Mesendoderm (in vitro differentiated cells): ENCODE measurements around the gene SIX4.

Experiments used
- DNase-seq: peaks from one replicate; pipeline ENCODE4 v3.0.0; 2013
- H2AK5ac ChIP-seq: 2 replicates; pipeline ENCODE4 v1.6.1; 2013; ENCODE audit warnings: low read length, inconsistent platforms
- H2BK120ac ChIP-seq: 2 replicates; pipeline ENCODE4 v1.6.1; 2013; ENCODE audit warnings: low read depth, mild to moderate bottlenecking, low read length, moderate library complexity, mixed read lengths
- H2BK15ac ChIP-seq: replicated peaks from 2 replicates; pipeline ENCODE4 v1.6.1; 2013; ENCODE audit warnings: low read depth, mild to moderate bottlenecking, moderate library complexity
- H2BK5ac ChIP-seq: 2 replicates; pipeline ENCODE4 v1.6.1; 2013; ENCODE audit warnings: low read length, inconsistent platforms
- H3K18ac ChIP-seq: 2 replicates; pipeline ENCODE4 v1.6.1; 2013; ENCODE audit warnings: mild to moderate bottlenecking, low read length, mixed read lengths
- H3K23ac ChIP-seq: one replicate; pipeline ENCODE4 v1.6.1; 2013; ENCODE audit warnings: low read length
- H3K27ac ChIP-seq: 2 replicates; pipeline ENCODE4 v1.5.1; 2013; ENCODE audit warnings: low read depth, mild to moderate bottlenecking, inconsistent platforms, low read length, moderate library complexity
- H3K27me3 ChIP-seq: 2 replicates; pipeline ENCODE4 v1.6.1; 2013; ENCODE audit warnings: low read length, control low read depth, mild to moderate bottlenecking, inconsistent platforms; ENCODE audit not compliant: insufficient read depth, poor library complexity
- H3K36me3 ChIP-seq: 2 replicates; pipeline ENCODE4 v1.6.1; 2013; ENCODE audit warnings: low read length, inconsistent platforms; ENCODE audit not compliant: control insufficient read depth, insufficient read depth
- H3K4ac ChIP-seq: one replicate; pipeline ENCODE4 v1.6.1; 2013; ENCODE audit warnings: low read depth, mild to moderate bottlenecking, low read length, moderate library complexity
- H3K4me1 ChIP-seq: 2 replicates; pipeline ENCODE4 v1.6.1; 2013; ENCODE audit warnings: low read depth, low read length, inconsistent platforms; ENCODE audit not compliant: control insufficient read depth
- H3K4me2 ChIP-seq: 2 replicates; pipeline ENCODE4 v1.6.1; 2013; ENCODE audit warnings: low read length
- H3K4me3 ChIP-seq: 2 replicates; pipeline ENCODE4 v1.5.1; 2013; ENCODE audit warnings: mild to moderate bottlenecking, low read length
- H3K56ac ChIP-seq: one replicate; pipeline ENCODE4 v1.6.1; 2013; ENCODE audit warnings: low read length
- H3K79me1 ChIP-seq: 2 replicates; pipeline ENCODE4 v1.6.1; 2013; ENCODE audit warnings: low read length, inconsistent platforms
- H3K79me2 ChIP-seq: 2 replicates; pipeline ENCODE4 v1.6.1; 2013; ENCODE audit warnings: mild to moderate bottlenecking, low read length; ENCODE audit not compliant: control insufficient read depth, insufficient read depth
- H3K9ac ChIP-seq: 2 replicates; pipeline ENCODE4 v1.6.1; 2013; ENCODE audit warnings: low read length, inconsistent platforms
- H4K5ac ChIP-seq: one replicate; pipeline ENCODE4 v1.6.1; 2013; ENCODE audit warnings: low read length
- H4K8ac ChIP-seq: one replicate; pipeline ENCODE4 v1.6.1; 2013; ENCODE audit warnings: low read depth, mild to moderate bottlenecking, control low read depth, low read length, moderate library complexity
- WGBS: extraction: QIAGEN DNeasy Blood & Tissue Kit; methylation state at CpG from one replicate; pipeline ENCODE4 v1.1.7; 2013; ENCODE audit warnings: low lambda C conversion rate, missing lambda C conversion rate; ENCODE audit not compliant: insufficient coverage; ENCODE audit errors: extremely low coverage; 5-methylcytosine and 5-hydroxymethylcytosine counted together

SIX4 gene

DNA sequence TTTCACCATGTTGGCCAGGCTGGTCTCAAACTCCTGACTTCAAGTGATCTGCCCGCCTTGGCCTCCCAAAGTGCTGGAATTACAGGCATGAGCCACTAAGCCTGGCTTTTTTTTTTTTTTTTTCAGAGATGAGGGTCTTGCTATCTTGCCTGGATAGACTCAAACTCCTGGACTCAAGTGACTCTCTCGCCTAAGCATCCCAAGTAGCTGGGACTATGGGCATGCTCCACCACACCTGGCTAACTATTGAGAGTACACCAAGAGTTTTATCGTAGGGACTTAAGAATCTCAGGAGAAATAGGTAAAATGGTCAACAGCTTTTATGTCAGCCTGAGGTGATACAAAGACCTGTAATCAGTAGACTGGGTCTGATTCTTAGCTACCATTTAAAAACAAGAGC is 43.6 kb downstream of the SIX4 start:
- no peak overlapping the region for H3K9ac ChIP-seq
- no peak overlapping the region for H3K23ac ChIP-seq
- no peak overlapping the region for H2BK15ac ChIP-seq
- no peak overlapping the region for H3K4ac ChIP-seq
- no peaks in the 10 kb centered on the region for H3K36me3 ChIP-seq
- H4K5ac ChIP-seq, result no peak overlapping the region
- H3K56ac ChIP-seq, result no peak overlapping the region
- H3K4me1 ChIP-seq, result no peaks in the 10 kb centered on the region
- no peak overlapping the region for H2AK5ac ChIP-seq
- H3K79me1 ChIP-seq, result no peaks in the 10 kb centered on the region
- no peak overlapping the region for H2BK5ac ChIP-seq
- no peak overlapping the region for H4K8ac ChIP-seq
- H3K79me2 ChIP-seq, result no peaks in the 10 kb centered on the region
- no peak overlapping the region for H3K4me3 ChIP-seq
- H3K27me3 ChIP-seq, result no peaks in the 10 kb centered on the region
- H3K27ac ChIP-seq, result no peak overlapping the region
- no peak for DNase-seq
- H2BK120ac ChIP-seq, result no peak overlapping the region
- WGBS, result no CpG with 5 or more reads among the region's 3 CpGs
- H3K18ac ChIP-seq, result no peak overlapping the region
- H3K4me2 ChIP-seq, result no peak overlapping the region

DNA sequence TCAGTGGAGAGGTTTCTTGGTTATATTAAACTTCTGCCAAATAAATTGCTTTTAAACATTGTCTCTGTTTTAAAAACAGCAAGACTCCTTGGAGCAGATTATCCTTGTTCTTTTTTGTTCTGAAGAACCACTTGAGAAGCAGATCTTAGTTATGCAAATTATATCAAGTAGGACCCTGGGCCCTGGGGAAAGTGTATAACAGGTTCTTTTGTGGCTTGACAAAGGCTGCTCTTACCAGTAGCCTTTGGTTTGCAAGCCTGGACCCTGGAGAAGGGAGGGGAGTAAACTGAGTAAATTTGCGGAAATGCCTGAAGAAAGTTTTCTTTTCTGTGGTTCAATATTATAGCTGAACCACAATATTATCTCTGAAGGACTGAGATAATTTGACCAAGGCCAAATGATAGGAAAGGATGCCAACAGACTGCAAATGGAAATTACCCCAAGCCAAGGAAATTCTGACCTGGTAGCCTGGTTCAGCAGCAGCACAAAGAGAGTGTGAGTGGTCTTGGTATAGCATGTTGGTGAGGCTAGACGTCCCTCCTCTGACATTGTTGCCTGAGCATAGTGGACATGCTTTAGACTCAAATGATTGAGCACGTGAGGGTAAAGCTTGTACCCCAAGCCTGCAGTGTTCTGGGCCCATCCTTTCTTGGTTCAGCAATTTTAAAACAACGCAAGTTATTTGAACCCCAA is 44.4 kb downstream of the SIX4 start:
- Histone ChIP-seq H2BK5ac (no peak overlapping the region), H4K5ac (no peak overlapping the region), H3K27ac (no peak overlapping the region), H3K23ac (no peak overlapping the region), H2BK120ac (no peak overlapping the region), H3K4me1 (no peaks in the 10 kb centered on the region), H2BK15ac (no peak overlapping the region), H3K4ac (no peak overlapping the region), H3K56ac (no peak overlapping the region), H2AK5ac (no peak overlapping the region), H3K9ac (no peak overlapping the region), H3K79me1 (no peaks in the 10 kb centered on the region), H3K4me2 (no peak overlapping the region), H3K18ac (no peak overlapping the region), H3K27me3 (no peaks in the 10 kb centered on the region), H4K8ac (no peak overlapping the region), H3K4me3 (no peak overlapping the region), H3K79me2 (no peaks in the 10 kb centered on the region), H3K36me3 (no peaks in the 10 kb centered on the region)
- DNase-seq, result no peak
- WGBS, result no CpG with 5 or more reads among the region's 4 CpGs

GRCh38 chr14:60677701-60678100 is 46.5 kb downstream of the SIX4 start:
- Histone ChIP-seq H3K23ac (no peak overlapping the region), H2AK5ac (no peak overlapping the region), H2BK5ac (no peak overlapping the region), H3K56ac (no peak overlapping the region), H3K4me1 (no peaks in the 10 kb centered on the region), H3K4me2 (no peak overlapping the region), H3K4ac (no peak overlapping the region), H3K18ac (no peak overlapping the region), H2BK120ac (no peak overlapping the region), H3K79me2 (no peaks in the 10 kb centered on the region), H3K79me1 (no peaks in the 10 kb centered on the region), H4K5ac (no peak overlapping the region), H2BK15ac (no peak overlapping the region), H3K36me3 (no peaks in the 10 kb centered on the region), H3K9ac (no peak overlapping the region), H3K27me3 (no peaks in the 10 kb centered on the region), H4K8ac (no peak overlapping the region), H3K27ac (no peak overlapping the region), H3K4me3 (no peak overlapping the region)
- no peak for DNase-seq

DNA sequence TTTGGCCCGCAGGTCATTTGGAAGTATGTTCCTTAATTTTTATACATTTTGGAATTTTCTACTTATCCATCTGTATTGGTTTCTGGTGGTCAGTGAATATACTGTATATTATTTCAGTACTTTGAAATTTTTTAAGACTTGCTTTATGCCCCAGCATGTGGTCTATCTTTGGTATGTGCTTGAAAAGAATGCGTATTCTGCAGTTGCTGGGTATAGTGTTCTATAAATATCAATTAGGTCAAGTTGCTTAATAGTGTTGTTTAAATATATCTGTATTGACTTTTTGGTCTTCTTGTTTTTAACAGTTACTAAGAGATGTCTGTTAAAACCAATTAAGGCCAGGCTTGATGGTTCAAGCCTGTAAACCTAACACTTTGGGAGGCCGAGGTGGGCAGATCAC is 53.2 kb downstream of the SIX4 start:
- no peak overlapping the region for H3K9ac ChIP-seq
- H2AK5ac ChIP-seq, result no peak overlapping the region
- H3K56ac ChIP-seq, result no peak overlapping the region
- H4K8ac ChIP-seq, result no peak overlapping the region
- no peaks in the 10 kb centered on the region for H3K27me3 ChIP-seq
- no peak overlapping the region for H3K18ac ChIP-seq
- H3K4me3 ChIP-seq, result no peak overlapping the region
- no peak overlapping the region for H3K23ac ChIP-seq
- no peak overlapping the region for H3K4me2 ChIP-seq
- H3K36me3 ChIP-seq, result no peaks in the 10 kb centered on the region
- H2BK15ac ChIP-seq, result no peak overlapping the region
- no peak overlapping the region for H2BK5ac ChIP-seq
- H3K4me1 ChIP-seq, result no peaks in the 10 kb centered on the region
- H3K4ac ChIP-seq, result no peak overlapping the region
- H4K5ac ChIP-seq, result no peak overlapping the region
- H3K79me1 ChIP-seq, result no peaks in the 10 kb centered on the region
- H2BK120ac ChIP-seq, result no peak overlapping the region
- DNase-seq, result no peak
- no CpG with 5 or more reads among the region's 3 CpGs for WGBS
- H3K27ac ChIP-seq, result no peak overlapping the region
- H3K79me2 ChIP-seq, result no peaks in the 10 kb centered on the region

DNA sequence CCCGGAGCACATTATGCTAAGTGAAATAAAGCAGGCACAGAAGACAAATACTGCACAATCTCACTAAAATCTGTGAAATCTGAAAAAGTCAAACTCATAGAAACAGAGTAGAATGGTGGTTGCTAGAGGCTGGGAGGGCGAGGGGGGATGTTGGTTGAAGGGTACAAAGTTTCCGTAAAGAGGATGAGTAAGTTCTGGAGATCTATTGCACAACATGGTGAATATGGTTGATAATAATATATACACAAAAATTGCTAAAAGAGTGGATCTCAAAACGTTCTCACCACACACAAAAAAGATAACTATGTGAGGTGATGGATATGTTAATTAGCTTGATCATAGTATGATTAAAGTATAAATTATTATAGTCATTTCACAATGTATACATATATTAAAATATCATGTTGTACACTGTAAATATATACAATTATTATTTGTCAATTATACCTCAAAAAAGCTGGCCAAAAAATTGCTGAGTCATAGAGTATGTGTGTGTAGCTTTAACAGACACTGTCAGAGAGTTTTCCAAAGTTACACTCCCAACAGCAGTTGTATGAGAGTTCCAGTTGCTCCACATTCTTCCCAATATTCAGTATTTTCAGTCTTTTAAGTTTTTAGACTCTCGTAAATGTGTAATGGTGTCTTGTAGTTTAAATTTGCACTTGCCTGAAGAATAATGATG is 55.6 kb downstream of the SIX4 start:
- Histone ChIP-seq H2BK15ac (no peak overlapping the region), H3K4ac (no peak overlapping the region), H3K56ac (no peak overlapping the region), H2BK120ac (no peak overlapping the region), H3K79me2 (no peaks in the 10 kb centered on the region), H3K27me3 (no peaks in the 10 kb centered on the region), H3K18ac (no peak overlapping the region), H3K79me1 (no peaks in the 10 kb centered on the region), H3K4me2 (no peak overlapping the region), H4K8ac (no peak overlapping the region), H3K36me3 (no peaks in the 10 kb centered on the region), H3K9ac (no peak overlapping the region), H2AK5ac (no peak overlapping the region), H3K27ac (no peak overlapping the region), H3K4me3 (no peak overlapping the region), H3K4me1 (no peaks in the 10 kb centered on the region), H2BK5ac (no peak overlapping the region), H3K23ac (no peak overlapping the region), H4K5ac (no peak overlapping the region)
- WGBS, result no CpG with 5 or more reads among the region's 5 CpGs
- no peak for DNase-seq

- Histone ChIP-seq H4K8ac (no peak overlapping the region), H3K4ac (no peak overlapping the region), H3K36me3 (no peaks in the 10 kb centered on the region), H4K5ac (no peak overlapping the region), H3K4me3 (no peak overlapping the region), H3K23ac (no peak overlapping the region), H3K79me2 (no peaks in the 10 kb centered on the region), H3K4me2 (no peak overlapping the region), H3K27ac (no peak overlapping the region), H3K9ac (no peak overlapping the region), H2BK120ac (no peak overlapping the region), H3K18ac (no peak overlapping the region), H2BK15ac (no peak overlapping the region), H2BK5ac (no peak overlapping the region), H3K79me1 (no peaks in the 10 kb centered on the region), H3K27me3 (no peaks in the 10 kb centered on the region), H3K4me1 (no peaks in the 10 kb centered on the region), H2AK5ac (no peak overlapping the region), H3K56ac (no peak overlapping the region)
- no peak for DNase-seq
- no CpG with 5 or more reads among the region's 3 CpGs for WGBS
Observed at GRCh38 chr14:60665177-60665550, 59.0 kb downstream of the SIX4 start.
